Erythroblast (primary cell): Measurements from ENCODE around the gene GDI2.
A peak's percentile ranks its signal among the peaks of the same experiment; 100 is the strongest.
"Not testable (repeated sequence)": the region's sequence is repeated elsewhere in the genome, so short reads cannot be mapped to it uniquely, and the experiment has no call there.

Experiments
- DNase-seq, 2 experiments: peaks; one replicate each; lab custom pipeline; 2025; lab: John Stamatoyannopoulos, UW
- GATA1 ChIP-seq: IDR thresholded peaks from 2 replicates; pipeline ENCODE4 v1.6.1; 2011; ENCODE audit warnings: low read depth, mild to moderate bottlenecking, control low read depth, low read length, moderate library complexity
- POLR2A ChIP-seq: IDR thresholded peaks from 2 replicates; pipeline ENCODE4 v1.6.1; 2011; ENCODE audit warnings: mild to moderate bottlenecking, low read length

The GDI2 gene

GRCh38 chr10:5782174-5782573 lies 31.1 kb downstream of the GDI2 start:
- DNase-seq: no peak
- TF ChIP-seq GATA1 (no peak), POLR2A (no peak)

DNA sequence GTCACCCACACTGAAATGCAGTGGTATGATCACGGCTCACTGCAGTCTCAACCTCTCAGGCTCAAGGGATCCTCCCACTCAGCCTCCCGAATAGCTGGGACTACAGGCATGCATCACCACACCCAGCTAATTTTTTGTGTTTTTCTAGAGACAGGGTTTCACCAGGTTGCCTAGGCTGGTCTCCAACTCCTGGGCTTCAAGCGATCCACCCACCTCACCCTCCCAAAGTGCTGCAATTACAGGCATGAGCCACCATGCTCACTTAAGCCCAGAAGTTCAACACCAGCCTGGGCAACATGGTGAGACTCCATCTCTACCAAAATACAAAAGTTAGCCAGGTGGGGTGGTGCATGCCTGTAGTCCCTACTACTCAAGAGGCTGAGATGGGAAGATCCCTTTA lies 33.5 kb downstream of the GDI2 start:
- TF ChIP-seq GATA1: no peak

DNA sequence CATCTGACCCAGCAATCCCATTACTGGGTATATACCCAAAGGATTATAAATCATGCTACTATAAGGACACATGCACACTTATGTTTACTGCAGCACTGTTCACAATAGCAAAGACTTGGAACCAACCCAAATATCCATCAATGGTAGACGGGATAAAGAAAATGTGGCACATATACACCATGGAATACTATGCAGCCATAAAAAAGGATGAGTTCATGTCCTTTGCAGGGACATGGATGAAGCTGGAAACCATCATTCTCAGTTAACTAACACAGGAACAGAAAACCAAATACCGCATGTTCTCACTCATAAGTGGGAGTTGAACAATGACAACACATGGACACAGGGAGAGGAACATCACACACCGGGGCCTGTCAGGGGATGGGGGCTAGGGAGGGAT lies 35.5 kb downstream of the GDI2 start:
- DNase-seq: not testable (repeated sequence)

More for the DNA sequence above, 33.5 kb downstream of the GDI2 start:
- DNase-seq: no peak

DNA sequence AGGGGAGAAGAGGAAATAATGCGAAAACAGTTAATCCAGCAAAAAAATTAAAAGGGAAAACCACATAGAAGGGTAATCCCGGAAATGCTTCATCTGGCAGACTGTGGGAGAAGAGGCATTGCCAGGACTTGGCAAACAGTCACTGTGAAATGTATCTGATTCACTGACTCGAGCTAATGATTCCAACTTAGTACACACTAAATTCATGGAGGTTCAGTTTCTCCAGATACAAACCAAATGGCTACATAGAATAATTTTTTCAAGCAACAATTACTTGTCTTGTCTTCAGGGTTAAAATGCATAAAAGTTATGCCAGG lies 36.4 kb downstream of the GDI2 start:
- TF ChIP-seq POLR2A (no peak), GATA1 (no peak)

DNA sequence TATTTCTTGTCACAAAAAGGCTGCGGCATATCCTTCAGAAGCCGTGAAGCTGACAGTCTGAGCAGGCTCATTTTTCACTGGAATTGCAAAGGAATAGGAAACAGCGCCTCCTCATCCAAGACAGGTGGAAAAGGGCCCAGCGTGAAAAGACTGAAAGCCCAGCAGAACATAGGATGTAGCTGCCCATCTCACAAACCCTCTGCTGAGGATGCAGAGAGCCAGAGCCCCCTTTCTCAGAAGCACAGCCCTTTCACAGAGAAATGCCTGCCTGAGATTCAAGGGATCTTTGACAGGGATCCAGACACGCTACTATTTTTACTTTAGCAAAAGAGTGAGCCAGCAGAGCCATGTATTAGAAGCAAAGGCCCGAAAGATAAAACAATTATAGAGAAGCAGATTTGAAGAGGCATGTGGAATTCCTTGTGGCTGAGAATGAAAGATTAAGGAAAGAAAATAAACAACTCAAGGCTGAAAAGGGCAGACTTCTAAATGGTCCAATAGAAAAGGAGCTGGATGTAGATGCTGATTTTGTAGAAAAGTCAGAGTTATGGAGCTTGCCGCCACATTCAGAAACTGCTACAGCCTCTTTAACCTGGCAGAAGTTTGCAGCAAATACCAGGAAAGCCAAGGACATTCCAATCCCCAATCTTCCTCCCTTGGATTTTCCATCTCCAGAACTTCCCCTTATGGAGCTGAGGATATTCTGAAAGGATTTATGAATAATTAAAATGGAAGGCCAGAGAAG lies 36.9 kb downstream of the GDI2 start:
- DNase-seq: no peak
- TF ChIP-seq GATA1 (no peak), POLR2A (no peak)

More for the DNA sequence above, 36.4 kb downstream of the GDI2 start:
- no peak for DNase-seq

- no peak for DNase-seq
These were observed 37.5 kb downstream of the GDI2 start for GRCh38 chr10:5775685-5776084.

DNA sequence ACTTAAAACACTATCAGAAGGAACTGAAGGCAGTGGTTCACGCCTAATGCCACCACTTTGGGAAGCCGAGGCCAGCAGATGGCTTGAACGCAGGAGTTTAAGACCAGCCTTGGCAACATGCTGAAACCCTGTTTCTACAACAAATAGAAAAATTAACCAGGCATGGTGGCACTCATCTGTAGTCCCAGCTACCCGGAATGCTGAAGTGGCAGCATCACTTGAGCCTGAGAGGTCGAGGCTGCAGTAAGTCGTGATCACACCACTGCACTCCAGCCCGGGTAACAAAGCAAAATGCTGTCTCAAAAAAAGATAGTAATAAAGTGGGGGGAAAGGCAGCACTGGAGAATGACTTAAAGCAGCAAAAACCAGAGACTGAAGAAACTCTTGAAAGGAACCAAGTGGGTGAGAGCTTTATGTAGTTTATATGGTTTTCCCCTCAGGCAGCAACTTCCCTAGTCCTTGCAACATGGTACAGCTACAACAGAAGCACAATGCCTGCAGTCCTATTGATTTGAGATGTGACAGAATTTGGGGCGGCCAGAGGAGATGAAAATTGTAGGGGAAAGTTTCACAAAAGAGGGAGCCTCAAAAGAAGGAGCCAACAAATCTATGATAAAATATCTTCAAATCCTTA lies 38.1 kb downstream of the GDI2 start:
- TF ChIP-seq POLR2A (no peak), GATA1 (no peak)
- DNase-seq: no peak

More at GRCh38 chr10:5775685-5776084, 37.5 kb downstream of the GDI2 start:
- TF ChIP-seq POLR2A (no peak), GATA1 (no peak)

GRCh38 chr10:5766189-5766588 lies 47.0 kb downstream of the GDI2 start:
- TF ChIP-seq GATA1: no peak
- TF ChIP-seq POLR2A: no peak

GRCh38 chr10:5765617-5766016 lies 47.6 kb downstream of the GDI2 start:
- no peak for TF ChIP-seq POLR2A
- DNase-seq: no peak

More at GRCh38 chr10:5766189-5766588, 47.0 kb downstream of the GDI2 start:
- no peak for DNase-seq

DNA sequence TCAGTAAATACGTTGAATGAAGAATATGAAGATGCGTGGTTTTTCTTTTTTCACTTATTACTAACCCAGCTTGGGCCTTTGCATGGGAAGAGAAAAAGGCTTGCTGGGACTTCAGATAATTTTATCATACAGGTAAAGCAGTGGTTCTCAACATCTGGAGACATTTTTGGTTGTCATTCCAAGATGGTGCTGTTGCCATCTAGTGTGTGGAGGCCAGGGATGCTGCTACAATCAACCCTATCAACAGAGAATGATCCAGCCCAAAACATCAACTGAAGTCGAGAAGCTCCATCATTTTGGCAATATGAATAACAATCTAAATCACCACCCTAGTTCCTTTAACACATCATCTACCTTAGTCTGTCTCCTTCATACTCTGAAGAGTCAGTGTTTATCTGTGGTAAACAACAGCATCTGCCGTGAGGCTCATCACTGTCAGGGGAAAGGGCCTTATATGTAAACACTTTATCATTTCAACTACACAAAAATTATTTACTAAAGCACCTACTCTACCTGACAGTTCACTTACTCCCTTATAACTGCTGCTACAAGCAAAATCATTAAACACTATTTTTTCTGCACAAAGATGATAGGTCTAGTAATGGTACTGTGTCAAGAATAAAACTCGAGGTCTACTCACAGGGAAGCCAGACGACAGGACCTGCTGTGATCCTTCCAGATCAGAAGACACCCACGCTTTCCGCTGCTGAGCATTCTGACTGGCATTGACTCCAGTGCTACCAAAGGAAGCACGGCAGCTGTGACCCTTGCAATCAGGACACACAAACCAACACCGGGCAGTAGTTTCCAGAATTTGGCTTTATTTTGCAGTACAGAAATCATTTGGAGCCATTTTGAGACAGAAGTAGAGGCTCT lies 48.6 kb downstream of the GDI2 start:
- TF ChIP-seq GATA1: no peak
- no peak for TF ChIP-seq POLR2A

DNA sequence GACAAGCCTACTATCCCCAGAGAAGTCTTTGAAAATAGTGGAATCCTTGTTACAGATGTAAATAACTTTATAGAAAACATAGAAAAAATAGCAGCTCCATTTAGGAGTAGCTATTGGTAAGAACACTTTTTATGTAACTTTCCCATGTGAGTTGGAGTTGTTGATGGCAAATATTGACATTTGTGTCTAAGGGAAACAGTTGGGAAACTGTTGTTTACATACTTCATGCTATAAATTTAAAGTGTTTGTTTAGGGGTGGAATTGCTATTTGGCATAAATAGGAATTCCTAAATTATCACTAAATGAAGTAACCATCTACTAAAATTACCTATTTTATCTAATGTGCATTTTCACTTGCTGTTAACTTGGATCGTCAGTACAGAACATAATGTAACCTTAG lies 50.7 kb downstream of the GDI2 start:
- no peak for DNase-seq
- TF ChIP-seq GATA1: no peak
- no peak for TF ChIP-seq POLR2A

More for the DNA sequence above, 48.6 kb downstream of the GDI2 start:
- DNase-seq: no peak

- DNase-seq: no peak
- TF ChIP-seq POLR2A: no peak
- no peak for TF ChIP-seq GATA1
These were observed 52.0 kb downstream of the GDI2 start for GRCh38 chr10:5761220-5761619.

DNA sequence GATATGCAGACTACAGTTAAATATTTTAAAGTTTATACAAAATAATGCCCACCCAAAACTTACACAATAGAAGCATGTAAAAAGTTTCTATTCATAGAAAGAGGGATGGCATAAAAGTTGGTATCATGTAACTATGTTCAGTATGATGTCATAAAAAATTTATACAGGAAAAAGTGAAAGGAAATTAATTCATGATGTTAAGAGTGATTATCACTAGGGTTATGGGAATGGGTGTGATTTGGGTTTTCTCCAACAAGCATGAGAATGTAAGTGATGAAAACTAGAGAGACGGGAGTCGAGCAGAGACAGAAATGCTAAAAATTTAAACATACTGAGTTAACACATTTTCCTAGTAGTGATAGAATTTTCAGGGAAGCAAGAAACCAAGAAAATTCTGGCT lies 52.7 kb downstream of the GDI2 start:
- TF ChIP-seq POLR2A (no peak), GATA1 (no peak)
- peak; percentile 18 to 60 for DNase-seq

- TF ChIP-seq GATA1 (no peak), POLR2A (no peak)
- no peak for DNase-seq
These were observed 54.3 kb downstream of the GDI2 start for GRCh38 chr10:5758927-5759326.
